Right ventricle myocardium inferior (tissue), 1 donor: ENCODE measurements around the gene CSNK1G1. TPM values are rescaled to one million over a fixed set of nuclear protein-coding genes. Genes with fewer than 3 reads are reported as not detected.
A peak's percentile ranks its signal among the peaks of the same experiment; 100 is the strongest.

ENCODE experiments used
- ATAC-seq: fragments of 200-7000 bp; cut with Tn5 transposase; one replicate; pipeline ENCODE4 v1.9.1; 2020; ENCODE audit warnings: mild to moderate bottlenecking, moderate library complexity
- DNase-seq: peaks from one replicate; pipeline ENCODE4 v3.0.0; 2021; ENCODE audit errors: missing footprints
- intact Hi-C: fragments of 100-400 bp; cut with DNase I; formaldehyde crosslinking; loops from one replicate; pipeline ENCODE4 v1.11.0; 2022
- total RNA-seq: library from RNA; stranded (reverse); fragmentation: NEBNext Ultra II Directional; extraction: Animal tissue kit (Norgen Biotek cat#: 25700); gene quantifications from one replicate; pipeline ENCODE4 v1.2.1, GENCODE V29; 2021
- donor health status: DM: no; HTN: yes; CAD: no; lungs with severe emphysema.

The CSNK1G1 gene
- total RNA-seq, 1 donor from 2014 or later = 5.5 TPM

GRCh38 chr15:64151727-64152506, 204.1 kb downstream of the CSNK1G1 start, which contains the start of gene SNX22:
SNX22 (plus strand) TSS chr15:64151731; CDS start chr15:64151776, 45 bp downstream.
- intact Hi-C loops = loop anchor here (5.0 to 10.0 kb wide), 3 partner anchors 40 to 397 kb away; partner anchors contain the start of gene CIAO2A
- DNase-seq (no peak), ATAC-seq (no peak)

DNA sequence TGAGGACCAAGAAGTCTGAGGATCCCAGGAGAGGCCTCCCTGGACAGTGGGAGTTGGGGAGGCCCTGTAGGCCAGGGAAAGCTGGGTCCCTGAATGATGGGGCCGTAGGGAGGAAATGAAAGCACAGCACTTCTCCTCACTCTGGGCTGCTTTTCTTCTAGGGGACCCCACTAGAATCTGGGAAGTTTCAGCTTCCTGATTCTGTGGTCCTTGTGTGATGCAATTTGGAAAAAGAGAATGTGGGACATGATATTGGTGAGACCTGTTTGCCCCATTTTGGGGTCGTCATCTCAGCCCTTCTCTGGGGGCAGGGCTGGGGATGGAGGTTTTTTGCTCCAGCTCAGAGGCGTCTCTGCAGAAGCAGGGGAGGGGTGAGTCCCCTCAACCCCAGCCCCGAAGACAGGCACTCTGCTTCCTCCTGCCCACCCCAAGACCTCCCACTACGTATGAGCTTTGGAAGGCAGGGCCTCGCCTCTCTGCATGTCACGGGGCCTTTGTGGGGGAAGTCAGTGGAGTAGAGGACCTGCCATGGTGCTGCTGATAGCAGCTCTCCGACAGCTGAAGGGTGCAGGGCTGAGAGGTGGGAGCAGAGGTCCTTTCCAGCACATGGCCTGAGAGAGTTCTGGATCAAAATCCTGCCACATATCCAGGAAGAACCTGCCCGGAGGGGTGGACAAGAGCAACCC, 205.9 kb downstream of the CSNK1G1 start:
- no peak for DNase-seq
- intact Hi-C loops = loop anchor here (5.0 to 10.0 kb wide), 3 partner anchors 38 to 395 kb away; partner anchors contain the start of gene CIAO2A

GRCh38 chr15:64149424-64149823, 206.5 kb downstream of the CSNK1G1 start:
- ATAC-seq (no peak), DNase-seq (no peak)
- intact Hi-C loops = no loop called here

More for the DNA sequence above, 205.9 kb downstream of the CSNK1G1 start:
- no peak for ATAC-seq

GRCh38 chr15:64148581-64148980, 207.4 kb downstream of the CSNK1G1 start:
- ATAC-seq = no peak
- intact Hi-C loops = no loop called here
- no peak for DNase-seq

DNA sequence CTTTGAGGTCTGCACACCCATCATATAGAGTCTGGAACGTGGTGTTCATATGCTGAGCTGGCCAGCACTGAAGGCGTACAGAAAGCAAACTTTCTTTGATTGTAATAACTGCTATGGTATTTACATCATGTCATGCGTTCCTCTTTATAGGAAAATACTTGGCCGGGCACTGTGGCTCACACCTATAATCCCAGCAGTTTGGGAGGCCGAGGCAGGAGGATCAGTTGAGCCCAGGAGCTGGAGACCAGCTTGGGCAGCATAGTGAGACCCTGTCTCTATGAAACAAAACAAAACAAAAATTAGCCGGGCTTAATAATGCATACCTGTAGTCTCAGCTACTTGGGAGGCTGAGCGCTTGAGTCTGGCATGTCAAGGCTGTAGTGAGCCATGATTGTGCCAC, 207.8 kb downstream of the CSNK1G1 start:
- DNase-seq (no peak), ATAC-seq (no peak)
- intact Hi-C loops = no loop called here

- intact Hi-C loops = no loop called here
- ATAC-seq = no peak
- no peak for DNase-seq
These were observed 208.9 kb downstream of the CSNK1G1 start for GRCh38 chr15:64146885-64147681.

DNA sequence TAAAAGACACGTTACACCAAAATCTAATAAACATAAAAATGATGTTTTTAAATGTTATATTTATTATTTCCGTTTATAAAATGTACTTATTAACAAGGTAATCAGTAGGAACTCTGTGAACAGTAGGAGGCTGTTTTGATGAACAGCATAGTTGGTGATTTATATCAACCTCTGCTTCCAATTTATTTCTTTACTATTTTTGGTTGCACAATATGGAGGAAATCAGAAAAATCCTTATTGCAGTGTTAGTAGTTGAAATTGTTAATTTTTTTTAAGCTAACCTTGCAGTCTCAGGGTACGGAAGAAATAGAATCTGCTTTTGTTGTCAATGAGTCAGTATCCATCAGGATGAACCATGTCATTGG, 209.5 kb downstream of the CSNK1G1 start:
- ATAC-seq (no peak), DNase-seq (no peak)
- intact Hi-C loops = no loop called here

DNA sequence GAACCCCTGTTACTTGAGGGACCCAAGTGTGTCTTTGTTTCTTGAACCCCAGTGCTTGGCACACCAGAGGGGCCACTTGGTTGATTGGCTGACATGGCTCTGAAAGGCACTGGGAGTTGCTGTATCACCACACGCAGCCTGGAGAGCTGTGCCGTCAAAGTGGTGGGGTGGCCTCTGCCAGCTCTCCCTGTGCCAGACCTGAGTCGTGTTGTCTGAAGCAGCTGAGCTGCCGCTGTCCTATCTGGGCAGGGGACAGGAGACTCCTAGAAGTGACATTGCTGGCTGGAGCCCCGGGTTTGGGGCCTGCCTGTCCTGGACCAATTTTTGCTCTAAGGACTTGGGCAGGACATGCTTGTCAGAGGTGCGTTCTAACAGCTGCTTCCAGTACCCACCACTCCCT, 209.9 kb downstream of the CSNK1G1 start:
- intact Hi-C loops = no loop called here
- DNase-seq (peak; percentile 81), ATAC-seq (peak; percentile 91)

- ATAC-seq (no peak), DNase-seq (no peak)
- intact Hi-C loops = no loop called here
These were observed 211.2 kb downstream of the CSNK1G1 start for GRCh38 chr15:64144565-64145281.

DNA sequence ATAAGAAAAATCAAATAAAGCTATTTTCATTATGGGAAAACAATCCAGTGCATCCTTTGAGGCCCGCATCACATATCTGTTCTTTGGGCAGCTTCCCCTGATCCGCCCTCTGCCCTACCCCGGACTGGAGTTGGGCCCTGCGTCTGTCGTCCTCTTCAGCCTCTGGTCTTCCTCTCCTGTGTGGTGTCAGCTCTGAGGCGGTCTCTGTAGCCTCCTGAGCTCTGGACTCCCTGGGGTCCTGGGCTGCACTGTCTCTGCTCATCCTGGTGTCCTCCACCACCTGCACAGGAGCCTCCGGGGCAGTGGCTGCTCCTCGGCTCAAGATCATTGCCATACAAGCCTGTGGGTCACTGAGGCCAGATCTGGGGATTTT, 211.8 kb downstream of the CSNK1G1 start:
- DNase-seq (no peak), ATAC-seq (no peak)
- intact Hi-C loops = no loop called here

GRCh38 chr15:64143276-64143675, 212.7 kb downstream of the CSNK1G1 start:
- DNase-seq = no peak
- no peak for ATAC-seq
- intact Hi-C loops = no loop called here

DNA sequence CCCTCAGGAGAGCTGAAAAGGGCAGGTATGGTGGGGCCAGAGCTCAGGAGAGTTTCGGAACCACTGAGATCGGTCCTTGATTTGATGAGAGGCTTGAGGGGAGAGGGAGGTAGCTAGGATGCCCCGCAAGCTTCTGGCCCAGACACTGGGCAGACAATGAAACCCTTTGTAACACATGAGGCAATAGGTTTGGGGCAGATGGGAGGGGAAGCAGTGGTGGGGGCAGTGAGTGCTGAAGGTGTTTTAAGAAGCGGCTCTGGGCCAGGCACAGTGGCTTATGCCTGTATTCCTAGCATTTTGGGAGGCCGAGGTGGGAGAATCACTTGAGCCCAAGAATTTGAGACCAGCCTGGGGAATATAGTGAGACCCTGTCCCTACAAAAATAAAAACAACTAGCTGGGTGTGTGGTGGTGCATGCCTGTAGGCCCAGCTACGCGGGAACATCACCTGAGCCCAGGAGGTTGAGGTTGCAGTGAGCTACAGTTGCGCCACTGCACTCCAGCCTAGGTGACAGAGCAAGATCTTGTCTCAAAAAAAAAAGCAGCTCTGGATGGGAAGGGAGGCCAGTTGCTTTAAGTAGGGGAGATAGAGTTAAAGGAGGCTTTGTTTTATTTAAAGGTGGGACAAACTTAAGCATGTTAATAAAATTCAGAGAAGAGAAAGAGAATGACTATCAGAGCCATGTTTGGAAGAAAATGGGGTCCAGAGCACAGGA, 214.0 kb downstream of the CSNK1G1 start:
- intact Hi-C loops = no loop called here
- ATAC-seq (no peak), DNase-seq (no peak)

- no peak for ATAC-seq
- intact Hi-C loops = no loop called here
- no peak for DNase-seq
These were observed 217.5 kb downstream of the CSNK1G1 start for GRCh38 chr15:64138331-64138941.

DNA sequence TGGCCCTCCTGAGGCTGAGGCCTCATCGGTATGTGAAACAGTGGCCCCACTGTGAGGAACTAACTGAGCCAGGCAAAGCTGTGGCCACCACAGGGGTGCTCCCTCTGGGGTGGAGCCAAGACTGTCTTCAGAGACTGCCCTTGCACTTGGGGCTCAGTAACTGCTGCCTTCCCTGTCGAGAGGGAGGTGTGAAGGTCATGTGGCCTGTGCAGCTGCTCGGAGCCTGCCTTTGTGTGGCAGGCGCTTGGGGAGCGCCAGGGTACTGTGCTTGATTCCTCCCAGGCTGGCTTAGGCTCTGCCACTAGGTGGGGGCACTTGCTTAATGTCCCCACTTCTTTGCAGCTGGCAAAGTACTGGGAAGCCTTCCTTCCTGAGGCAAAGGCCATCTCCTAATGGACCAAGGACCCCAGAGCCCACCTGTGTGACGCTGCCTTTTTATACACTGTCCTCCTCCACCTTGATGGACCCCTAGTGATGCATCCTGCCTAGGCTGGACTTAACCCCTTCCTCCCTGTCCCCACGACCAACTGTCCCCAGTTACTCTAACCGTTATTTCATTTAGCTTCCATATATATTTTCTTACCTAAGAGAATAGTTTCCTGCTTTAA, 218.6 kb downstream of the CSNK1G1 start:
- DNase-seq (no peak), ATAC-seq (peak; percentile 46)
- intact Hi-C loops = no loop called here

DNA sequence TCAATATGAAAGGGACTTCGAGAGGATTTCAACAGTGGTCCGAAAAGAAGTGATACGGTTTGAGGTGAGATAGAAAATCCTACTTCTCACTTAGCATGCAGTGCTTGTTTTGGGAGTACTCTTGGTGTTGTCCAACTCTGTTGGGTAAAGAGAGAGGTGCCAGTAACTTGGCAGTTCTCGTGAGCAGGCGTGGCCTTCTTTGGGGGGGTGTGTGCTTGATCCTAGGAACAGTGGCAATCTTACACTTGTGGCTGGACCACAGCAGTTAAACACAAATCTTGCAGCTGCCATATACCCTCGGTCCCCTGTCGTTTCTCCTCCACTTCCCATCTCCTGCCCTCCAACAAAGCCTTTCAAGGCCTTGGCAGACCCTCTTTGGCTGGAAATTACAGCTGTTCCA, 219.6 kb downstream of the CSNK1G1 start:
- no peak for ATAC-seq
- intact Hi-C loops = no loop called here
- DNase-seq = no peak

GRCh38 chr15:64134345-64134829, 221.6 kb downstream of the CSNK1G1 start:
- peak; percentile 81 for DNase-seq
- intact Hi-C loops = no loop called here
- peak; percentile 49 for ATAC-seq

GRCh38 chr15:64133623-64134344, 222.2 kb downstream of the CSNK1G1 start:
- DNase-seq (no peak), ATAC-seq (no peak)
- intact Hi-C loops = no loop called here
